ENCODE data around the gene RPS21. TPM values are rescaled to one million over a fixed set of nuclear protein-coding genes. Genes with fewer than 3 reads are reported as not detected.

The RPS21 gene
- total and polyA plus RNA-seq, 2 of the 13 experiments (the other 11 are each of a cell fraction or from before 2014, with no cell fraction given), result 2,647 to 11,063 TPM

DNA sequence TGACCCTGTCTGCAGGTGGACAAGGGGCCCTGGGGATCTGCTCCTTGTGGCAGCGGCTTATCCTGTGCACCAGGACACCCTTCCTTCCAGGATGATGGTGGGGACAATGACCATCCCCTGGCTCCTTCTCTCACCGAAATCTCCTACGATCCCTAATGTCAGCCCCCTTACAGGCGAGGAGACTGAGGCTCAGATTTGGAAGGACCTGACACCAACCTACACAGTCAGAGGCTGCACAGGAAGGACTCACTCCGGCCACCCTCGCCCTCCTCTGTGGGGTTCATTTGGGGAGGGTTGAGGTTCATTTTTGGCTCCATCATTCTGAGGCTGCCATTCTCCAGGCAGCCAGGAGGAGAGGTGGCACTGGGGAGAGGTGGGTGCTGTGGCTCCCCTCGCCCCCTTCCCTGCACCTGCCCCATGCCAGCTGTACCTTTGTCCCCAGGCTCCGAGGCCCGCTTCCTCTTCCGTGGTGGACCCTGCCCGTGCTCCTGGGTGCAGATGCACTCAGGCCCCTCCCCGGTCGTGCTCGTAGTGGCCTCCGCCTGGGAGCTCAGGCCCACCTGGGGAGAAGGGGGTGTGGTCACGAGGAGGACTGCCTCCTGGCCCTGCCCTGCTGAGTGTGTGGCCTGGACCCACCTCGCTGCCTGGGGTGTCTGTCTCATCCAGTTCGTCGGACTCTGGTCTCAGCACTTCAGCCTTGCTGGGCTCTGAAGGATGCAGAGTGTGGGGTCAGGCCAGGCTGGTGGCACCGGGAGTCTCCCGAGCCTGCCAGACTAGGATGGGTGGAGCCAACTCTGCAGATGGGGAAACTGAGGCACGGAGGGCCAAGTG is 25.5 kb downstream of the RPS21 start (continued):
- TF ChIP-seq MAZ (IDR thresholded peaks at IDR 0.05; ENCODE audit: borderline replicate concordance, low read depth, low read length) (no peak; the same call in 1 of the 2 replicates), MAZ (CRISPR knock-in tag; IDR thresholded peaks at IDR 0.05; ENCODE audit: low read depth) (peak; percentile 84), ATAD3A (CRISPR knock-in tag; IDR thresholded peaks at IDR 0.05) (no peak), ZNF350 (CRISPR knock-in tag; IDR thresholded peaks at IDR 0.05; ENCODE audit: borderline replicate concordance, low read depth) (0 out of 2 replicates have a peak, but pooled peaks have one; percentile 11), HOXD1 (CRISPR knock-in tag; IDR thresholded peaks at IDR 0.05) (peak; percentile 88; the same call in 1 of the 2 replicates), ZMYM4 (CRISPR knock-in tag; IDR thresholded peaks at IDR 0.05) (0 out of 2 replicates have a peak, but pooled peaks have one; percentile 6), NFYB (CRISPR knock-in tag; IDR thresholded peaks at IDR 0.05) (peak; percentile 10; the same call in 1 of the 2 replicates), ZMYM3 (CRISPR knock-in tag; IDR thresholded peaks at IDR 0.05) (peak; percentile 70), YEATS4 (CRISPR knock-in tag; IDR thresholded peaks at IDR 0.05; ENCODE audit: borderline replicate concordance) (0 out of 2 replicates have a peak, but pooled peaks have one; percentile 9), HES4 (CRISPR knock-in tag; IDR thresholded peaks at IDR 0.05; ENCODE audit: borderline replicate concordance) (peak; percentile 79; the same call in 1 of the 2 replicates), ZNF468 (CRISPR knock-in tag; IDR thresholded peaks at IDR 0.05) (0 out of 2 replicates have a peak, but pooled peaks have one; percentile 80), RFX5 (IDR thresholded peaks at IDR 0.05; ENCODE audit: low read depth, low read length) (no peak), ETV5 (CRISPR knock-in tag; IDR thresholded peaks at IDR 0.05; ENCODE audit: borderline replicate concordance) (peak; percentile 55), U2AF1 (optimal IDR thresholded peaks at IDR 0.05; ENCODE audit: low read depth, low read length) (no peak), CBFB (CRISPR knock-in tag; IDR thresholded peaks at IDR 0.05) (peak; percentile 15; the same call in 1 of the 2 replicates)
- TF ChIP-seq, protein P1, sequence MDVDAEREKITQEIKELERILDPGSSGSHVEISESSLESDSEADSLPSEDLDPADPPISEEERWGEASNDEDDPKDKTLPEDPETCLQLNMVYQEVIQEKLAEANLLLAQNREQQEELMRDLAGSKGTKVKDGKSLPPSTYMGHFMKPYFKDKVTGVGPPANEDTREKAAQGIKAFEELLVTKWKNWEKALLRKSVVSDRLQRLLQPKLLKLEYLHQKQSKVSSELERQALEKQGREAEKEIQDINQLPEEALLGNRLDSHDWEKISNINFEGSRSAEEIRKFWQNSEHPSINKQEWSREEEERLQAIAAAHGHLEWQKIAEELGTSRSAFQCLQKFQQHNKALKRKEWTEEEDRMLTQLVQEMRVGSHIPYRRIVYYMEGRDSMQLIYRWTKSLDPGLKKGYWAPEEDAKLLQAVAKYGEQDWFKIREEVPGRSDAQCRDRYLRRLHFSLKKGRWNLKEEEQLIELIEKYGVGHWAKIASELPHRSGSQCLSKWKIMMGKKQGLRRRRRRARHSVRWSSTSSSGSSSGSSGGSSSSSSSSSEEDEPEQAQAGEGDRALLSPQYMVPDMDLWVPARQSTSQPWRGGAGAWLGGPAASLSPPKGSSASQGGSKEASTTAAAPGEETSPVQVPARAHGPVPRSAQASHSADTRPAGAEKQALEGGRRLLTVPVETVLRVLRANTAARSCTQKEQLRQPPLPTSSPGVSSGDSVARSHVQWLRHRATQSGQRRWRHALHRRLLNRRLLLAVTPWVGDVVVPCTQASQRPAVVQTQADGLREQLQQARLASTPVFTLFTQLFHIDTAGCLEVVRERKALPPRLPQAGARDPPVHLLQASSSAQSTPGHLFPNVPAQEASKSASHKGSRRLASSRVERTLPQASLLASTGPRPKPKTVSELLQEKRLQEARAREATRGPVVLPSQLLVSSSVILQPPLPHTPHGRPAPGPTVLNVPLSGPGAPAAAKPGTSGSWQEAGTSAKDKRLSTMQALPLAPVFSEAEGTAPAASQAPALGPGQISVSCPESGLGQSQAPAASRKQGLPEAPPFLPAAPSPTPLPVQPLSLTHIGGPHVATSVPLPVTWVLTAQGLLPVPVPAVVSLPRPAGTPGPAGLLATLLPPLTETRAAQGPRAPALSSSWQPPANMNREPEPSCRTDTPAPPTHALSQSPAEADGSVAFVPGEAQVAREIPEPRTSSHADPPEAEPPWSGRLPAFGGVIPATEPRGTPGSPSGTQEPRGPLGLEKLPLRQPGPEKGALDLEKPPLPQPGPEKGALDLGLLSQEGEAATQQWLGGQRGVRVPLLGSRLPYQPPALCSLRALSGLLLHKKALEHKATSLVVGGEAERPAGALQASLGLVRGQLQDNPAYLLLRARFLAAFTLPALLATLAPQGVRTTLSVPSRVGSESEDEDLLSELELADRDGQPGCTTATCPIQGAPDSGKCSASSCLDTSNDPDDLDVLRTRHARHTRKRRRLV (CRISPR knock-in tag; IDR thresholded peaks at IDR 0.05), result peak; percentile 25; the same call in 1 of the 2 replicates
- TF ChIP-seq, protein P2, sequence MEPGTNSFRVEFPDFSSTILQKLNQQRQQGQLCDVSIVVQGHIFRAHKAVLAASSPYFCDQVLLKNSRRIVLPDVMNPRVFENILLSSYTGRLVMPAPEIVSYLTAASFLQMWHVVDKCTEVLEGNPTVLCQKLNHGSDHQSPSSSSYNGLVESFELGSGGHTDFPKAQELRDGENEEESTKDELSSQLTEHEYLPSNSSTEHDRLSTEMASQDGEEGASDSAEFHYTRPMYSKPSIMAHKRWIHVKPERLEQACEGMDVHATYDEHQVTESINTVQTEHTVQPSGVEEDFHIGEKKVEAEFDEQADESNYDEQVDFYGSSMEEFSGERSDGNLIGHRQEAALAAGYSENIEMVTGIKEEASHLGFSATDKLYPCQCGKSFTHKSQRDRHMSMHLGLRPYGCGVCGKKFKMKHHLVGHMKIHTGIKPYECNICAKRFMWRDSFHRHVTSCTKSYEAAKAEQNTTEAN (CRISPR knock-in tag; conservative IDR thresholded peaks at IDR 0.05), result no peak
- TF ChIP-seq, protein P3, sequence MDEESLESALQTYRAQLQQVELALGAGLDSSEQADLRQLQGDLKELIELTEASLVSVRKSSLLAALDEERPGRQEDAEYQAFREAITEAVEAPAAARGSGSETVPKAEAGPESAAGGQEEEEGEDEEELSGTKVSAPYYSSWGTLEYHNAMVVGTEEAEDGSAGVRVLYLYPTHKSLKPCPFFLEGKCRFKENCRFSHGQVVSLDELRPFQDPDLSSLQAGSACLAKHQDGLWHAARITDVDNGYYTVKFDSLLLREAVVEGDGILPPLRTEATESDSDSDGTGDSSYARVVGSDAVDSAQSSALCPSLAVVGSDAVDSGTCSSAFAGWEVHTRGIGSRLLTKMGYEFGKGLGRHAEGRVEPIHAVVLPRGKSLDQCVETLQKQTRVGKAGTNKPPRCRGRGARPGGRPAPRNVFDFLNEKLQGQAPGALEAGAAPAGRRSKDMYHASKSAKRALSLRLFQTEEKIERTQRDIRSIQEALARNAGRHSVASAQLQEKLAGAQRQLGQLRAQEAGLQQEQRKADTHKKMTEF (CRISPR knock-in tag; IDR thresholded peaks at IDR 0.05), result peak; percentile 22; the same call in 1 of the 2 replicates
- TF ChIP-seq, protein P4, sequence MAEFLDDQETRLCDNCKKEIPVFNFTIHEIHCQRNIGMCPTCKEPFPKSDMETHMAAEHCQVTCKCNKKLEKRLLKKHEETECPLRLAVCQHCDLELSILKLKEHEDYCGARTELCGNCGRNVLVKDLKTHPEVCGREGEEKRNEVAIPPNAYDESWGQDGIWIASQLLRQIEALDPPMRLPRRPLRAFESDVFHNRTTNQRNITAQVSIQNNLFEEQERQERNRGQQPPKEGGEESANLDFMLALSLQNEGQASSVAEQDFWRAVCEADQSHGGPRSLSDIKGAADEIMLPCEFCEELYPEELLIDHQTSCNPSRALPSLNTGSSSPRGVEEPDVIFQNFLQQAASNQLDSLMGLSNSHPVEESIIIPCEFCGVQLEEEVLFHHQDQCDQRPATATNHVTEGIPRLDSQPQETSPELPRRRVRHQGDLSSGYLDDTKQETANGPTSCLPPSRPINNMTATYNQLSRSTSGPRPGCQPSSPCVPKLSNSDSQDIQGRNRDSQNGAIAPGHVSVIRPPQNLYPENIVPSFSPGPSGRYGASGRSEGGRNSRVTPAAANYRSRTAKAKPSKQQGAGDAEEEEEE (CRISPR knock-in tag; IDR thresholded peaks at IDR 0.05; ENCODE audit: borderline replicate concordance), result no peak

Measured in HepG2 (cell line).